GM19240 (cell line): ENCODE results near the gene NOS2.

Experiments
- DNase-seq: peaks from one replicate; pipeline ENCODE4 v3.0.0; 2011; ENCODE audit warnings: low spot score; ENCODE audit not compliant: insufficient read length

NOS2 gene

GRCh38 chr17:27819145-27819544, 18.8 kb upstream of the NOS2 start:
- DNase-seq = no peak

GRCh38 chr17:27818401-27819105, 18.2 kb upstream of the NOS2 start:
- DNase-seq = no peak

- no peak for DNase-seq
Observed at GRCh38 chr17:27817731-27818130, 17.4 kb upstream of the NOS2 start.

GRCh38 chr17:27816946-27817345, 16.6 kb upstream of the NOS2 start:
- no peak for DNase-seq

DNA sequence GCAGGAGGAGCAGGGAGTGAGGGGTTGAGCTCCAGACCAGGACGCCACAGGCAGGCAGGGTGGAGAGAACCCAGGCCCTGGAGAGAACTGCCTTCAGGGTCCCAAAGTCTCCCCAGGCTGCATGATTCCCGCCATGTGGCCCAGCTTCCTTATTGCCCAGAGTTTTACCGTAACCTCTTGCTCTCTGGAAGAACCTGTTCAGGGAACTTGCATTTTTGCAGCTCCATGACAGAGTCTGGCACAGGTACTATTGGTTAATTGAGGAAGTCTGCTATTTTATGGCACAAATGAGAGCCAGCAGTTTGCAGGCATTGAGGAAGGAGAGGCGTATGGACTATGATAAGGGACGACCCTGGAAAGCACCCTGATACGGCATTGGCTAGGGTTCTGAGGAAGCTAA, 11.6 kb upstream of the NOS2 start:
- DNase-seq = no peak

- no peak for DNase-seq
Observed at GRCh38 chr17:27810902-27811557, 10.7 kb upstream of the NOS2 start.

DNA sequence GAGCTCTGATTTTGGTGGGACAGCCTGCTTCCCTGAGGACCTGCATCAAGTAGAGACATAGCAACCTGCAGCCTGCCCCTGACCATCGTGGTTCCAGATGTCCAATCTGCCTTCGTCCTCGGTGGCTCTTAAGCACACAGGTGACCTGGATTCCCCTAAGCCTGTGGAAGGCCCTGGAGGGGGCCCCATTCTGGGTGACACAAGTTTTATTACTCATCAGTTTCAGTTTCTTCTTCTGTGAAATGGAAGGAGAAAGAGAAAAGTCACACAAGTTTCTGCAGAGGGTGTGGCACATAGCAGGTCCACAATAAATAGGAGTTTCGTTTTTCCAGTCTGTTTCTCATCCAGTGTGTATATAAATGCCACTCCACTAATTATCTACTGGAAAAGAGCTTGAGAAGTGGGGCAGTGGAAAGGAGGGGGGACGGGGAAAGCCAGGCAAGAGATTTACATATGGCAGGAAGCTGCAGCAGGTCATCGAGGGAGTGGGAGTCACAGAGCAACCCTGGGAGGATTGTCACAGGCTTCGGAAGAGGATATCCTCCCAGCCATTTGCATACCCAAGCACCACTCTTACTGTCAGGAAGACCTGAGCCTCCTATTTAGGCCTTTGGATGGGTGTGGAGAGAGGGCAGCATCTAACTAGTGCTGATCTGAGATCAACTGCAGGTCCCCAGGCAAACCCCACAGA, 10.0 kb upstream of the NOS2 start:
- DNase-seq = peak; percentile 50

DNA sequence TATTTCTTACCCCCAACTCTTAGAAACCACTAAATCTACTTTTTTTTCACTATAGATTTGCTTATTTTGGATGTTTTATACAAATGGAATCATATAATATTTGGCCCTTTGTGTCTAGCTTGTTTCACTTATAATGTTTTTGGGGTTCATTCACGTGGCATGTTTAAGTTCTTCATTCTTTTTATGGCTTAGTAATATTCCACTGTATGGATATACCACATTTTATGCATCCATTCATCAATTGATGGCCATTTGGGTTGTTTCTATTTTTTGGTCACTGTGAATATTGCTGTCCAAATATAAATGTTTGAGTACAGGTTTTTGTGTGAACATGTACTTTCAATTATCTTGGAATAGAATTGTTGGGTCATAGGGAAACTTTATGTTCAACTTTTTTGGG, 9.2 kb upstream of the NOS2 start:
- DNase-seq = no peak

- no peak for DNase-seq
Observed at GRCh38 chr17:27808628-27809027, 8.3 kb upstream of the NOS2 start.

DNA sequence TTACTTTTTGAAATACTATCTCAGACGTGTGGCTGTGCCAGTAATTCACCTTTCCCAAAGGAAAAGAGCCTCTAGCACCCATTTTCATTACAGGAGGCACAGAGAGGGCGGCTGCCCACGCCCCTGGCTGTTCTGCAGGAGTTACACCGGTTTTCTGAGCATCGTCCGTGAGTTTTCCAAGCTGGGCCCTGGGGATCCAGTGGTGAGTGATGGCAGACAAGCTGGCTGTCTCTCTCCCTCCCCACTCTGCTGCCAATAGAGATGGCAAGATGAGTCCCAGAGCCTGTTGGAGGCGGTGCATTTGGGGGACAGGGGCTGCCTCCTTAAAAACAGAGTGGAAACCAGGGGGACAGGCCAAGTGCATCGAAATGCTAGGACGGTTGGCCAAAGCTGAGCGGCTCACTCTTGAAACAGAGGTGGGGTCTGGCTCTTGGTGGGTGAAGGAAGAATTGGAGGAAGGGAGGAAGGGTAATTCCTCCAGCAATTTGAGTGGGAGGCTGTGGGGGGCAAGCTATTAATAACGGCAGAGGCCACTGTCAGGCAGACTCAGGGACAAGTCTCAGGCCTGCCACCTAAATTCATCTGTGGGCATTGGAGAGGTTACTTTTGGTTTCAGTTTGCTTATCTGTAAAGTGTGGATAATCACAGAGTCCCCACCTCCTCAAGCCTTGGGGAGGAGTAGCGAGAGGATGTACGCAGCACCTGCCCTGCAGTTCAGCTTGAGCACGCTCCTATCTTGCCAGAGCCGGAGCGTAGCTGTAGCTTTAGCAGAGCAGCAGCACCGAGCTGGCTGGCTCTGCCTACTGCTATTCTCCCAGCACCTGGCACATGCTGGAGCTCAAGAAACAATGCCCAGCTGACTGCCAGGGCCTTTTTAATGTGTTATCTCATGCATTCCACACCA, 7.5 kb upstream of the NOS2 start:
- peak; percentile 34 for DNase-seq

GRCh38 chr17:27805520-27806146, 5.3 kb upstream of the NOS2 start:
- DNase-seq = peak; percentile 67

DNA sequence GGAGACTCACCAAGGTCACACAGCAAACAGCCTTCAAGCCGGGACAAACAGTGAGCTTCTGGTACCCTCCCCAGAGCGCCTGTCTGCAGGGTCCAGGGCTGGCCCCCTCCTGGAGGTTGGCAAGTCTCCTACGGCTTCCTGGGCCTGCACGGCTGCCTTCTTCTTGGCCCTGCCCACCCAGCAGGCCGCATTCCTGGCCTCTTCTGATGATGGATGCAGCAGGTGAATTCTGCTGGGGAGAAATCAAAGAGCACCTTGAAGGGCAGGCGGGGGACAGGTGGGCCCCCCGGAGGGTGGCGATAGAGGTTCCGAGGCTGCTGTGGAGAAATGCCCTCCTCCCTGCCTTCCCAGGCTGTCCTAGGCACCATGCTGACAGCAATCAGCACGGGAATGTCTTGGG, 3.8 kb upstream of the NOS2 start:
- no peak for DNase-seq

DNA sequence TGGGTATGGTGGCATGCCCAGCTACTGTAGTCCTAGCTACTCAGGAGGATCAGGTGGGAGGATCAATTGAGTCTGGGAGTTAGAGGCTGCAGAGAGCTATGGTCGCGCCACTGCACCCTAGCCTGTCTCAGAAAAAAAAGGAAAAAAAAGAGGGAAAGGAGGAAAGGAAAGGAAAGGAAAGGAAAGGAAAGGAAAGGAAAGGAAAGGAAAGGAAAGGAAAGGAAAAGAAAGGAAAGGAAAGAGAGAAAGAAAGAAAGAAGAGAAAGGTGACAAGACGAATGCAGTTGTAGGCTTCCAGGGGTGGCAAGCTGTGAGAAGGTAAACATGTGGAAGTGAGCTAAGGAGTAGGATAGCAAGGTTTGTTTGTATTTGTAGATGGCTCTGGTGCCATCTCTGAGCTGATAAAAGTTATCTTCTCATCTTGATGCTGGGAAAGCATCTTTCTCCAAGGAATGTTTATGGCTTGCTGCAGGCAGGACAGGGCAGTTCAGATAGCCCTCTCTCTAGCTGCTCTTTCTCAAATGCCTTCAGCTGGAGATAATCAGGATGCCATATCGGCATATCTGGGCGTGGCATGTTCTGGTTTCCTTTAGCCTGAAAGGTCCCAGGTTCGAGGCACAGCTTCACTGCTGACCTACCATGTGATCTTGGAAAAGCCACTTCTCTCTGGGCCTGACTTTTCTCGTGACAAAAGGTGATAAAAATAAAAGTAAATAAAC, 2.8 kb upstream of the NOS2 start:
- no peak for DNase-seq

- no peak for DNase-seq
Observed at GRCh38 chr17:27802033-27802432, 1.7 kb upstream of the NOS2 start.

DNA sequence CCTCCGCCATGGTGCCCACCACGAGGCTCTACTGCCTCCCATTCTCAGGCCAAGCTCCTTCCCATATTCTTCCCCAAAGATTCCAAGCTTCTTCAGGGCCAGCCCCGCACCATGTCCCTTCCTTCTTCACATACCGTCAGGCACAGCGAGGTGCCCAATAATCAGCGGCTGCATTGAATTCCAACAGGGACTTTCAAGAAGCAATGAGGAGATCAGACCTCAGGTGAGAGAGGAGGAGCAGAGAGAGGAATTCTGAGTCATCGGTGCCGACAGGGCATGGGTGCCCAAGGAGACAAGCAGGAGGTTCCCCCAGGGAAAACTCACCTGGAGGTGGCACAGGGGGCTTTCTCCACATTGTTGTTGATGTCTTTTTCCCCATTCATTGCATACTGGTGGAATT, 2.0 kb downstream of the NOS2 start:
- DNase-seq = no peak

DNA sequence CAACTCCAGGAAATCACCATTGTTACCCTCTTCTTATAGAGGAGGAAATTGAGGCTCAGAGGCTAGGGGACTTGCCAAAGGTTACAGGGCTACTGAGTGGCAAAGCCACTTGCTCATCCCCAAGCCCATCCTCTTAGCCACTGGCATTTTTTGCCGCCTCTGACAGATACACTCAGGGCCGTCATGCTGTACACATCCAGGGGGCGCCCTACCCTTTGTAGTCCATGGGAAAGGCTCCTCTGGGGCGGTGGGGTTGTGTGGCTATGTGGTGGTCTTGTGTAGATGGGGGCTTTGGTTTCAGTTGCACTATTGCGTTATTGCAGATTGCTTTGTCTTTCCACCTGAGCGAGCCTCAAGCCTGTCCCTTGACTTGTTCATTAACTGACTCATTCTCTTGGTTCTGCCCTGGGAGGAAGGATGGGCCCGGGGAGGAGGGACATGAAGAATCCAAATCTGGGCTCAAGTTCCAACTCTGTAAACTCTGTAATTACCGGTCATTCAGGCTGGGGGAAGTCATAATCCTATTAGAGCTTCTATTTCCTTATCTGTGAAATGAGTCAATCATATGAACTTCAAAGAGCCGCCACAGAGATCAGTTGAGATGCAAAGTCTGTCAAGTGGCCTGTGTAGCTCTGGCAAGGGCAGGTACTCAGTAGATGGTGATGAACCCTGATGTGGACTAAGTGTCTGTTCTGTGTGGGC, 2.8 kb downstream of the NOS2 start:
- DNase-seq = no peak

GRCh38 chr17:27793906-27794569, 6.3 kb downstream of the NOS2 start:
- DNase-seq = no peak

- DNase-seq = no peak
Observed at GRCh38 chr17:27793168-27793905, 7.0 kb downstream of the NOS2 start.

DNA sequence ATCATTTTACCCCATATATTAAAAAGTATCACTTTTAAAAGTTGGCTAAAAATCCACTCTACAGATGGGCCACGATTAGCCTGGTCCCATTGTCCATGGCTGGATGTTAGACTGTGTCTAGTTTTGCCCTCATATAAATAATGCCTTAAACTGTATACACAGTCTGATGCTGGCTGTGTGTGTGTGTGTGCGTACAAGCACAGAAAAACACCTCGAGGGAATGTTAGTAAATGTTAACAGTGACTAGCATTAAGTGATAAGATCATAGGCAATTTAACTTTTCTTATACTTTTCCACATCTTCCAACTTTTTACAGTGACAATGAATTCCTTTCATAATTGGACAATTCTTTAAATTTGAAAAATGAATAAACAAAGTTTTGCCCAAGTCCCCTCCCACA, 8.2 kb downstream of the NOS2 start:
- no peak for DNase-seq
